GM18511 (cell line): ENCODE data around the gene LHFPL3.
"Not testable (repeated sequence)": the region's sequence is repeated elsewhere in the genome, so short reads cannot be mapped to it uniquely, and the experiment has no call there.

ENCODE experiments used
- ATAC-seq: cut with Tn5 transposase; IDR thresholded peaks from one replicate; pipeline ENCODE4 v1.9.1; 2021; ENCODE audit warnings: mild to moderate bottlenecking, moderate library complexity; ENCODE audit not compliant: unreplicated experiment

LHFPL3 gene

DNA sequence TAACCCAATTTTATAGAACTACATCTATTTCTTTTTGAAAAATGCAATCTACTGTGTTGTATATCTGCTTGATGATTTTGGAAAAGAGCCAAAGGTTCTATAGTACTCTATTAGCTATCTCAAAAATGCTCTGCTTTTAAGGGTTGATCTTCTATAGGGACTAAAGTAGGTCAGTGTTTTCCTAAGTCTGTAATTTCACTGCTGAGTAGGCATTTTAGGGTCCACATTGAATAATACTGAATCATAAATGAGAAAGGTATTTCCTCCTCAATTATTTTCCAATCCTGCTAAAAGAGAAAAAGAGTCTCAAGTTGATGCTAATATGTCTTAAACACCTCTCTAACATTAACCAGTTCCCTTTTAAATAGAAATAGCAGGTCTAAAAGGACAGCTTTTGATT, 244.2 kb downstream of the LHFPL3 start:
- no peak for ATAC-seq

DNA sequence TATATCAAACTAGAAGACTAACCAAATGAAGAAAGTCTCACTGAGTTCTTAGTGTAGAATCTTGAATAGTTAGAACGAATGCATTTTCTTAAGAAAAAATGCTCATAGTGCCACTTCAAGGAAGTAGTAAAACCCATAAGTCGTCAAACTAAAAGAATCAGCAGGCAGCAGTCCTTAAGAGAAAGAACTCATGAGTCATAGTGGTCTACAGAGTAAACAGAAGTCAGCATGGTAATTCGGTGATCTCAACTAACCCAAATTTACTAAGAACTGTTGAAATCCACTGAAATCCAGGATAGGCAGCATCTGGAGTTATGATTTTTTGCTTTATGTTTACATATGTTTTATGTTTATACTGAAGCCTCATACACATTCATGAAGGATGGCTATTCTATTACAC, 256.2 kb downstream of the LHFPL3 start:
- ATAC-seq, result no peak

DNA sequence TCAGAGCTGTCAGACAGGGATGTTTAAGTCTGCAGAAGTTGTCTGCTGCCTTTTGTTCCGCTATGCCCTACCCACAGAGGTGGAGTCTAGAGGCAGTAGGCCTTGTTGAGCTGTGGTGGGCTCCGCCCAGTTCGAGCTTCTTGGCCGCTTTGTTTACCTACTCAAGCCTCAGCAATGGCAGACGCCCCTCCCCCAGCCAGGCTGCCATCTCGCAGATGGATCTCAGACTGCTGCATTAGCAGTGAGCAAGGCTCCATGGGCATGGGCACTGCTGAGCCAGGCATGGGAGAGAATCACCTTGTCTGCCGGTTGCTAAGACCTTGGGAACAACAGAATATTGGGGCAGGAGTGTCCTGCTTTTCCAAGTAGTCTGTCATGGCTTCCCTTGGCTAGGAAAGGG, 267.2 kb downstream of the LHFPL3 start:
- not testable (repeated sequence) for ATAC-seq

DNA sequence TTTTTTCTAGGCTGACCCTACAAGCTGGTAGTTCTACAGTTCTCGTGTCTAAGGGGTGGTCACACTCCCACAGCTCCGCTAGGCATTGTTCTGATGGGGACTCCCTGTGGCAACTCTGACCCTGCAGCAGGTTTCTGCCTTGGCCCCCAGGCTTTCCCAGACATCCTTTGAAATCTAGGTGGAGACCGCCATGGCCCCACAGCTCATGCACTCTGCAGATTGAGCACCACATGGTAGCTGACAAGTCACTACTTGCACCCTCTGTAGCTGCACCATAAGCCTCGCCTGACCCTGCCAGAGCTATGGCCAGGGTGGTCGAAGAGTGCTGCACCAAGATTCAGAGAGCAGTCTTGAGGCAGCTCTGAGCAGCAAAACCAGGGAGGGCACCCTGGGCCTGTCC, 275.6 kb downstream of the LHFPL3 start:
- no peak for ATAC-seq

DNA sequence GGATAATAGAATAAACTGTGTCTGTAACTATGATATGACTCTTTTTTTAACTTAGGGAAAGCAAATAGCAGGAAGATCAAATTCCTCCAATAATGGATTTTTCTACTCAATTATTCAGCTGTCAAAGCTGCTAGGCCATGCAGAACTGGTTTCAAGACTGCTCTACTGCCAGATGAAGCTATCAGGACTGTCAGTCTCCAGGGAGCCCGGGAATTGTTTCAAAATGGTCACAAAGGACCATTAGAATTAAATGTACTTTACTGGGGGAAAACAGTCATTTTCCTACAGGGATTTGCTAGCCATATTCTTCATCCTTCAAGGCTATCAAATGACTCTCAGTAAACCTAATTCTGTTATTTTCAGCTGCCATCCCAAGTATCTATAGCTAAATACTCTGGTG, 276.3 kb downstream of the LHFPL3 start:
- ATAC-seq, result no peak

DNA sequence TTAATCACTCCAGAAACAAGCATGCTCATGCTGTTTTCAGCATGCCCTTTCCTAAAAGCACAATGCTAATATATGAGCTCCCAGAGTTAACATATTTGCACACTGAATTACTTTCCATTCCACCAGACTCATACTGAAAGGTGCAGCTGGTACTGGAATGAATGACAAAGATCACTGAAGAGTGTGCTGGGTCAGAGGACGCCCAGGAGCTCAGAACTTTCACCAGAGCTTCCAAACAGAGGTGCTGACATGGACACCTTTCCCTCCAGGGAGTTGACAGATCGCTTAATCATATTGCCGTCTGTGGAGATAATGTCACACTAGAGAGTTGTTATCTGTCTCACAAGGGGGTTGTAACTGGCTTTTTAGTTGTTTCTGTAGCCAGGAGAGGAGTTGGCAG, 292.9 kb downstream of the LHFPL3 start:
- no peak for ATAC-seq

DNA sequence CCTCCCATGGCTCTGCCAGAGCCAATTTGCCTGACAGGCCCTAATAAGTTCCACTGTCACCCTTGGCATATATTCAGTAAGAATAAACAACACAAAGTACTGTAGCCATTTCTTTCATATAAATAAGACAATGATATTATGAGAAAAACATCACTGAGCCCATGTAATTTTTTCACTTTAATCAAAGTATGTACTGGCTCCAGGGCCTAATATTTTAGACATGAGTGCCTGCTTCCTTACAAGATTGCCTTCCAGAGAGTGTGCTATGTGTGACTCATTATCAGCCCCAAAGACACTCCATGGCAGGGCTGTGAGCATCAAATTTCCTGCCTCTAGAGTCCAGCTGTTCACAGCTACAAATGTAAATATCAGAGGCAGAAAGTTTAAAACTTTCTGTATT, 297.6 kb downstream of the LHFPL3 start:
- no peak for ATAC-seq

DNA sequence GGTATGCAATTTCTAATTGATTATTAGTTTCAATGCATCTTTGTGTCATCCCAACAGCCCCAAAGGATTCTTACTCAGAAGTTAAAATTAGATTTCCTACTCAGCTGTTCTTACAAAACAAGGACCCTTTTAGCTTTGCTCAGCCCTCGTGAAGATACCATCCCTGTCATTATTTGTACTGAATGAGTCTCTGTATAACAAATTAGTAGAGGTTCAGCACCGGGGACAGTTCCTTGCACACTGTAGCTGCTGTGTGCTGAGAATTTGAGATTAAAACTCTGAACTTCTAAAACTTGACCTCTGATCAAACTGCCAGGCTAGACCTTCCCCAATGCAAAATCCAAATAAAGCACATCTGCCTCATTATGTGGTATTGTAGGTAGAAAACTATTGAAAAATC, 299.1 kb downstream of the LHFPL3 start:
- ATAC-seq, result no peak

DNA sequence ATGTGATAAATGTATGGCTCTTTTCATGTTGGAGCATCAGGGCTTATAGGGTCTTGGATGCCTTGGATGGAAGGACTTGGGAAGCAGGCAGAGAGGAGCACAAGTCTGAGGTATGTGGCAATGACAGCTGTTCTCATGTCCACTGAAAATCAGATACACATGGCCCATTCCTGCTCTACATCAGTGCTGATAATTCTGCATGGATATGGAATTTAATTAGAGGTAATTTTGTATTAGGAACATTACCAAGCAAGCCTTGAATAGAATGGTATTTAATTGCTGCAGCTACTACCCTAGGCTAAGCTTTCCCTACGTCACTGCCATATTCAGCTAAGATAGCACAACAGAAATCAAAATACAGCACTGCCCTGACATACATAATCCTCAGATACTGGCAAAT, 299.6 kb downstream of the LHFPL3 start:
- no peak for ATAC-seq

DNA sequence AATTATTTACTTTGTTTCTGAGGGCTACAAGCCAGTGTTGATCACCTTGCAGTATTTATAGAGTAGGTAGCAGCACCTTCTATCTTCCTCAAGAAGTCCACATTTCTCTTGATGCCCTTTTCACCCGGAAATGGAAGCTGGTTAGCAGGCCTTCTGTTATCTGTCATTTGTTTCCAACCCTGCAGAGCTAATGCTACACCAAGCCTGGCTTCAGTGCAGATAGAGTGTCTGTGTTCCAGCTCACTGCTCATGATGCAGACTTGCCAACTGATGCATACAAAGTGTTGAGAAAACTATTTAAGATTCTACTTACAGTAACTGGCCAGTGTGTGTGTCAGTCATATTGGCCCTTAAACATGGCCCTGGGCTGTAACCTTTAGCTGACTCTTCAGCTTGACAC, 301.0 kb downstream of the LHFPL3 start:
- ATAC-seq, result no peak

DNA sequence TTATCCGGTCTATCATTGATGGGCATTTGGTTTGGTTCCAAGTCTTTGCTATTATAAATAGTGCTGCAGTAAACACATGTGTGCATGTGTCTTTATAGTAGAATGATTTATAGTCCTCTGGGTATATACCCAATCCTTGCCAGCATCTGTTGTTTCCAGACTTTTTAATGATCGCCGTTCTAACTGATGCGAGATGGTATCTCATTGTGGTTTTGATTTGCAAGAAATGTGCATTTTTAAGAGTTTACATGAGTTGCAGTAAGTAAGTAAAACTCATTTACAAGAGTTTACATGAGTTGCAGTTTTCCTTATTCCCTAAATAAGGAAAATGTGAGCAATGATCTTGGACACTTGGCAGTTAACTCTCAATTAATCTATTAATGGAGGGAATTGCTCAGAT, 312.1 kb downstream of the LHFPL3 start:
- ATAC-seq, result no peak

DNA sequence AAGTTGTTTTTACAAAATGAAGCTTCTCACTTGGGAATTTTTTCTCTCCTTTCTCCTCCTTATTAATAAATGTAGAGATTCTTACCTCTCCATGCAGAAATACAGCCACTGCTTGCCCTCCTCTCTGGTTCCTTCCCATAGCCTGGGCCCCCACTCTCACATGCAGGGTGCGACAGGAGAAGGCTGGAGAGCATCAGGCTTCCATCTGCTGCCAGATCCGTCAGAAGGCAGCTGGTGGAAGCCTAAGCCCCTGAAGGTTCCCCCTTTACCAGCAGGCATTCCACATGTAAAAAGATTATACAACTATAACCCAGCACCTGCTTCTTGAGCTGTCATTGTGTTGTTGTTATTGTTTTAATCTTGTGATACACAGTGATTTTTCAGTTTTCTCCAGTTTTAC, 314.2 kb downstream of the LHFPL3 start:
- ATAC-seq, result no peak

DNA sequence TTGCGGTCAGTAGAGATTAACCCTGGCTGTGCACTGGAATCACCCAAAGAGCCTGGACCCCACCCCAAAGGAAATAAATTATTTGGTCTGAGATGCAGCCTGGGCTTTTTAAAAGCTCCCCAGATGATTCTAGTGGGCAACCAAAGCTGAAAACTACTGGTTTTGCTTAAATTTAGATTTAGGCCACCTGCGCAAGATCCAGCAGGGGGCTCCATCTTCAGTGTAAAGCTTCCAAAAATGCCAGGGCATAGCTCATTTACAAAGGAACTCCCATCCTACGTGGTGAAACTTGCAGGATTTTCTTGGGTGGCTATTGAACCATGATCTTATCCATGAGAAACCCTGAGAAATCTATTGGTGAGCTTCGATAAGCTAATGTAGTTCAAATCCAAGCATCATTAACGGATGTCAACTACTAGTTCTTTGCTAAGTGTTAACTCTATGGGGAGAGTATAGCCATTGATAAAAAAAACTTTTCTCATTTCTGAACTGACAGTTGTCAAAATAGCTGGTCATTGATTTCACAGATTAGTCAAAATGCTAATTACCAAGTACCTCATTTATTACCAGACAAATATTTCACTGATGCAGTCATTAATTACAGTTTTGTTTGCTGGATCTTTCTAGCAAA, 315.3 kb downstream of the LHFPL3 start:
- no peak for ATAC-seq

DNA sequence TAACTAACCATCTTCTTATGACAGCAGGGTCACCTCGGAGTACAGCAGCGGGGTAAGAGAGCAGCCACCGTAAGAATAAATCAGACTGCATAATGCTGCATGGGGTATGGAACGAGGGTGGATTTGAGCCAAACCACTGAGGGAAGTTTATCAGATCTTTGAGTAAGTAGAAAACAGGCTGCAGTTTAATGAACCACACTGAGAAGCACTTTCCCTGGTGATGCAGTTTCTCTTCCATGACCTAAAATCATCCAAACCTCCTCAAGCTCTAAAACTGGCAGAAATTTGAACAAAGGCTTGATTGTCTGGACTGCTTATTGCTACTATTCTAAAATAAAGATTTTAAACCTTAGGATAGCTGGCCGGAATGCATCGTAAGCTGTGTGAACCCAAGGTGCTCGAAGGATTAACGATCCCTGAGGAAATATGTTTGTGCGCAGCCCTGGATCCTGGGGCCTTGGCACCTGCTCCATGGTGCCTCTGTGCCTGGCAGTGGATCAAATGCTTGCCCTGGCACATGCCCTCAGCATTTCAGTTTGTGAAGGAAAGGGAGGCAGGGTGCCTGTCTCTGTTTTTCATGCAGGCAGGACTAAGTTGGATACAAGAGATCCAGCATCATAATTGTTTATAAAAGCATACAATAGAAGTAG, 322.7 kb downstream of the LHFPL3 start:
- no peak for ATAC-seq

DNA sequence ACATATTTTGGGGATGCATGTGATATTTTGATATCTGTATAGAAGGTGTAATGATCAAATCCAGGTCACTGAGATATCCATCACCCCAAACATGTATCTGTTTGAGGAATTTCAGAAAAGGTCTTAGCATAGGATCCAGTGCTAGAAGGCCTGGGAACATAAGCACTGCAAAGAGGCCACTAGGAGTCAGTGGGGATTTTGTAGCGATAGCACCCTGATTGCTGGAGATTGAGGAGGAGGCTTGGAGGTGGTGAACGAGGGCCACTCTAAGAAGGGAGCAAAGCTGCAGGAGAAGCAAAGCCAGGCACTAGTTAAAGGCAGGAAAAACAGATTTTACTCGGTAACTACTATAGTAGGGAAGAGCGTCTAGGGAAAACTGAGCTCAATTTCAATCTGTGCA, 324.0 kb downstream of the LHFPL3 start:
- ATAC-seq, result no peak

DNA sequence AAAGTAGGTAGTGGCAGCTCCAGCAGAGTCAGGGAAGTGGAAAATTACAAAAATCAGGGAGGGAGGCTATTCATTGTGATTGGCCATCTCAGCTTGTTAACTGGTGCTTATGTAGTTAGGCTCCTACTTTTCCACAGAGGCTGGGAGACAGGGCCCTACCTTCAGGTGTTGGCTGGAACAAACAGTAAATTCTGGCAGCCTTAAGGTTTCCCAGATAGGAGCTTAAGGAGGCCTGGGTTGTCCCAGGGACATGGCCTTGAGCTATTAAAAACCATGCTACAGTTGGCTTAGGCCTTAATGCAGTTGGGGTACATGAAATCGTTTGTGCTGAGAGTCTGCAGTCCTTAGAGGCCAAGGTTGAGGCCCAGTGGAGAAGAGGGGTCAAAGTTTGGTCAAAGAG, 324.5 kb downstream of the LHFPL3 start:
- ATAC-seq, result no peak

DNA sequence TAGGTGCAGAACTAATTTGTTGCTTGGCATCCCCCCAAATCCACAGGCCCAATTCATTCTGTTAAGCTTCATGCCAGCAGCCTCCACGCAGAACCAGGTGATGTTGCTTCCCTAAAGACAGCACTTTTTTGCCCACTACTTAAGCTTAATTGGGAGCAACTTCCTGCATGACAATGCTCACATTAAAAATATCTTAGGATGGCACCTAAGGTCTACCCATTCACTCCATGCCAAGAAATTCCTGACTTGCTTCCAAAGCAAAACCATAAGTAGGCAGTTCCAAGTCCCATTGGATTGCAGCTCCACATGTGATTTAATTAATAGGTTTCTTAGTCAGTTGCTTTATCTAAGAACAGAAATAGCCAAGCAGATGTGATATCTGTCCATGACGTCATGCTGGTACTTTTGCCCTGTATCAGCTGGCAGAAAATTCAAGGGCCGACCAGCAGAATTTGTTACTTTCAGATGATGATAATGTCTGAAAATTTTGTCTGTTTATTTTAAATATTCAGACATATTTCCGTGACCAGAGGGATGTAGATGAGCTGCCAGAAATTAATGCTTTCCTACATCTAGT, 325.5 kb downstream of the LHFPL3 start:
- ATAC-seq, result no peak

DNA sequence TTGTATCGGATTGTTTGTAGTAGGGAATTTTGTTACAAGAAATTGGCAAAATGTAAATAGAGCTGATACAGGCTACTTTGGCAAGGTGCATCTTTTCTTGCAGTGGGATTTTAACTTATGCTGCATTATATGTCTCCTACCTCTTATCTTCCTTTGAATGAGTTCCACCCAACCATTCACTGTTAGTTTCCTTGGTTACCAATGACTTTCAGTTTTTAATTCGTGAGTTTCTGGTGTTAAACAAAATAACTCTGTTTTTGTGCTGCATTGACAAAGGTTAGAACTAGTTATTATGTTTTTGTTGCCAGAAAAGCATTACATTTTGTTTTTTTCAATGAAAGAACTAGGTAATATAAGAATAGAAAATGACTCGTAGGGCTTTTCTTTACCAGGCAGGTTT, 327.2 kb downstream of the LHFPL3 start:
- ATAC-seq, result no peak

DNA sequence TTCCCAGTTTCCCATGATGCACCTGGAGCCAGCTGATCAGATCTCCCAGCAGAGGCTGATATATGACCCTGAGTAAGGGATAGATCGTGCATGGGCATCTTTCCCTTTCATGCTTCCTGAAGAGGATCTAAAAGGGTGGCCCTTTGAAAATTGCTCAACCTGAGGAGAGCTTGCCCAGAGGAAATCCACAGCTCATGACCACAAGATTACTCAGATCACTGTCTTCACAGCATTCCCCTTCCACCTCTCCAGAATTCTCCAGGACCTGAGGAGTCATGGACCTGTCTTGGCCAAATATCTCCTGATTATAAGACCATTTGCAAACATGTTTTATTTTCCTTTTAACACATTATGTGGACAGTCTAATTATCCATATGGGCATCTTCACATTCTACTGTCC, 328.1 kb downstream of the LHFPL3 start:
- no peak for ATAC-seq

DNA sequence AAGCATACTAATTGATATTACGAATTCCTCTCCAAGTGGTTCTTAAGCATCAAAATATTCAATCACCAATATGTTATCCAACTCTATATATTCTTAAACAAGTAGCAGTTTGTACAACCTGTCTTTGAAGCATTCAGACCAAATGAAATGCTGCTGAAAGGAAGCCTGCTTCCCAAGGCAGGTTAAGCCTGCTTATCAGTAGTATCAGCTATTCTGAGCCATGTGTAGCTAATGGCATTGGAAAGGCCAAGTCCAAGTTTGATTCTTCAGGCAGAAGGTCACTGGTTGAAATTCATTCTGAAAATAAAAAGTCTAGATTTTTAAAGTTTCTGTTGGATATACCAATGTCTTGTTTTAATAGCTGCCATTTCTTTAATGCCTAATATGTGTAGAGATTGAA, 328.7 kb downstream of the LHFPL3 start:
- no peak for ATAC-seq

DNA sequence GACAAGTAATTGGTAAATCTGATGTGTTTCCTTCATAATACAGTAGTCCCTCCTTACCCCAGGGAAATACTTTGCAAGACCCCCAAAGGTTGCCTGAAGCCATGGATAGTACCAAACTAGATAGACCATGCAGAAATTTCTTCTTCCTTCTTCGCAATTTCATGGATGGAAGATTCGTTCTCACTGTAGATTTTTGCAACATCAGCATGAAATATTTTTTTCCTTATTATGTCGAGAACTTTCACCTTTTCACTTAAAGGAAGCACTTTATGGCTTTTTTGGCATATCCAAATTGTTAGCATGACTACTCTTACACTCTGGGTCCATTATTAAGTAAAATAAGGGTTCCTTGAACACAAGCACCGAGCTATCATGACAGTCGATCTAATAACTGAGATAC, 333.2 kb downstream of the LHFPL3 start:
- ATAC-seq, result no peak

DNA sequence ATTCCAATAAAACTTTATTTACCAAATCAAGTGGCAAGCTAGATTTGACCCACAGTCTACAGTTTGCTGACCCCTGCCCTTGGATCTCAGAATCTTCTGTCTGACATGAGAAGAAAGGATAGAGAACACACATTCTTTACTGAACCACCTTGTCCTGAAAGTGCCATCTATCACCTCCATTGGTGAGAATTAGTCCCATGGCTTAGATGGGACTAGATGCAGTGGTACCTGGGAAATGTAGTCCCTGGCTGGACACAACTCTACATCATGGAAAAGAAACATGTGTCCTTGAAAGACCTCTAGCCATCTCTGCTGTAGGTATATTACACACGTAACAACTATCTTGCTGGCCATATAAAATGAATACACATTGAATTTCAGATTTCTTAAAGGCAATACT, 336.2 kb downstream of the LHFPL3 start:
- no peak for ATAC-seq

DNA sequence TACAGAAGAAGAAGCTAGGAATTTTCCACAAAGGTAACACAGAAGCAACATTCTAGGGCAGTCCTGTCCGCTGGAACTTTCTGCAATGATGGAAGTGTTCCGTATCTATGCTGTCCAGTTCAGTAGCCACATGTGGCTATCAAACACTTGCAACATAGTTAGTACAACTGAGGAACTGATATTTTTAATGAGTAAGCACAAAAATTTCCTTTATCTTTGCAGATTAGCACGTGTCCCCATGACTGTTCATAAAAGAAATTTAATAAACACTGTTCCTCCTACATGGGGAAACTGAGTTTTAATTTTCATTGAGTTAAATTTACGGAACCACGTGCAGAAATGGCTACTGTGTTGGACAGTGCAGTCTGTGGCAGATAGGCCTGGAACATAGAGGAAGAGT, 349.2 kb downstream of the LHFPL3 start:
- no peak for ATAC-seq
